Choroid plexus epithelial cell (primary cell): ENCODE results near the gene KRT17.
"Not testable (repeated sequence)": the region's sequence is repeated elsewhere in the genome, so short reads cannot be mapped to it uniquely, and the experiment has no call there.

Source experiments
- DNase-seq: peaks from one replicate; pipeline ENCODE4 v3.0.0-alpha.2; 2010; ENCODE audit warnings: low read depth
- H3K4me3 ChIP-seq: 2 replicates; pipeline ENCODE4 v1.5.1; 2011; ENCODE audit warnings: low read depth, mild to moderate bottlenecking, control low read depth, low read length, moderate library complexity
- CTCF ChIP-seq: conservative IDR thresholded peaks from 2 replicates; pipeline ENCODE4 v1.5.1; 2011; ENCODE audit warnings: low read depth, mild to moderate bottlenecking, control low read depth, inconsistent platforms, low read length, moderate library complexity

Gene KRT17

GRCh38 chr17:41618341-41619035 is 5.9 kb downstream of the KRT17 start:
- TF ChIP-seq CTCF: no peak
- DNase-seq: no peak
- no peak overlapping the region for H3K4me3 ChIP-seq

DNA sequence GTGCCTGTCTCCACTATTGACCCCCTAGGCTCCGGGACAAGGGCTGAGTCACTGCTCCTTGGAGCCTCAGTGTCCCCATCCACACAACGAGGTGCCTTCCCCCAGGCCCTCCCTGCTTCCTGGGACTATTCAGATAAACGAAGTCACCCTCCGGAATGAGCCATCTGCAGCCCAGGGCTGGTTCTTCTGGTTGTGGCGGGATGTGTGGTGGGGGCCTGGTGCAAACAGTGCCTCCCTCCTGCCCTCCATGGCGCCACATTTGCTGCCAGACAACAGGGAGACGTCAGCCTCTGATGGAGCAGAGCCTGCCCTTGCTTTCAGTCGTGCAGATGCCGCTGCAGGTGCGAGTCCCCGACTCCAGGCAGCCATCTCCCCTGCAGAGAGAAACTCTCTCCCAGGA is 6.7 kb downstream of the KRT17 start:
- no peak for DNase-seq
- no peak for TF ChIP-seq CTCF
- H3K4me3 ChIP-seq: no peak overlapping the region

DNA sequence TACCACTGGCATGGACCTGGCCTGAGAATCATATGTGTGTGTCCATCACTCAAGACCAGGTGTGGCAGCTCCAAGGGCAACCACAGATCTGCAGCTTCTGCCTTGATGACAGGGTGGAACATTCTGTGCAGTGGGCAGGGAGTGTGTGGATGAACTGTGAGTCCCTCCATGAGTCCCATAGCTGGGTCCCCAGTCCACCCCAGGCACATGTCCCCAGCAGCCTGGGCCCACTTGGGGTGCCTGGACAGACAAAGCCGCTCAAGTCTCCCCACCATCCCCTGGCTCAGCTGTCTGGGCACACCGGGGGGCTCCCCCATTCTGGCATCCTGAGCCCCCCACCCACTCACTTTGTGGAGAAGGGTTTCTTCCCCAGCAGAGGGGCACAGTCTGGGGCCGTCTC is 7.2 kb downstream of the KRT17 start:
- no peak for DNase-seq
- no peak overlapping the region for H3K4me3 ChIP-seq
- TF ChIP-seq CTCF: no peak

GRCh38 chr17:41616486-41616885 is 7.9 kb downstream of the KRT17 start:
- H3K4me3 ChIP-seq, DNase-seq: not testable (repeated sequence)

- TF ChIP-seq CTCF: no peak
- no peak overlapping the region for H3K4me3 ChIP-seq
- DNase-seq: no peak
These were observed 8.9 kb downstream of the KRT17 start for GRCh38 chr17:41615454-41615853.

- not testable (repeated sequence) for H3K4me3 ChIP-seq, DNase-seq
These were observed 9.6 kb downstream of the KRT17 start for GRCh38 chr17:41614767-41615166.

- DNase-seq: no peak
- H3K4me3 ChIP-seq: no peak overlapping the region
- no peak for TF ChIP-seq CTCF
These were observed 10.3 kb downstream of the KRT17 start for GRCh38 chr17:41614098-41614497.

GRCh38 chr17:41613277-41614082 is 10.9 kb downstream of the KRT17 start:
- no peak overlapping the region for H3K4me3 ChIP-seq
- TF ChIP-seq CTCF: no peak
- no peak for DNase-seq

- not testable (repeated sequence) for H3K4me3 ChIP-seq, DNase-seq
These were observed 11.8 kb downstream of the KRT17 start, which contains the start of gene KRT16 for GRCh38 chr17:41612376-41613160. KRT16 (minus strand) TSS chr17:41612767; CDS start chr17:41612688, 79 bp downstream.
